Measurements from ENCODE around the gene DDX42.

DNA sequence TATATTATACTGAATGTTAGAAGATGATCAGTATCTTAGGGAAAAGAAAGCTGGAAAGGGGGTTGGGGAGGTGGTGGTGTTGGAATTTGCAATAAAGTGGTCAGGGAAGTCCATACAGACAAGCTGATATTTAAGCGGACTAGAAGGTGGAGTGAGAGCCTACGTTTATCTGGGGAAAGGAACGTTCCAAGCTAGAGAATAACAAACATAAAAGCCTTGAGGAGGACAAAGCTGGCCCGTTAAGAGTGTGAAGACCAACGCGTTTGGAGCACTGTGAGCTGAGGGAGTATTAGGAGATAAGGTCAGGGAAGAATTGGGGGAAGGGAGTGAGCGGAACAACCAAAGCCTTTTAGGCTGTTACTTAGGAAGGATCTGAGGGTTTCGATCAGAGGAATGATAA, 1.4 kb downstream of the DDX42 start:
- TF ChIP-seq CTCF (IDR thresholded peaks at IDR 0.05 in 8 of 11, conservative IDR thresholded peaks at IDR 0.05 in 3 of 11) (no peak), POLR2A (IDR thresholded peaks at IDR 0.05) (no peak)

All from spleen (tissue), 7 donors.